NCI-H2107 treated with DMSO at 0.1 percent for 48 hours (cell line): Measurements from ENCODE around the gene TMEM131.

ENCODE experiments used
- DNase-seq: peaks from one replicate; lab custom pipeline; 2025; ENCODE audit not compliant: unreplicated experiment; lab: John Stamatoyannopoulos, UW

The TMEM131 gene

DNA sequence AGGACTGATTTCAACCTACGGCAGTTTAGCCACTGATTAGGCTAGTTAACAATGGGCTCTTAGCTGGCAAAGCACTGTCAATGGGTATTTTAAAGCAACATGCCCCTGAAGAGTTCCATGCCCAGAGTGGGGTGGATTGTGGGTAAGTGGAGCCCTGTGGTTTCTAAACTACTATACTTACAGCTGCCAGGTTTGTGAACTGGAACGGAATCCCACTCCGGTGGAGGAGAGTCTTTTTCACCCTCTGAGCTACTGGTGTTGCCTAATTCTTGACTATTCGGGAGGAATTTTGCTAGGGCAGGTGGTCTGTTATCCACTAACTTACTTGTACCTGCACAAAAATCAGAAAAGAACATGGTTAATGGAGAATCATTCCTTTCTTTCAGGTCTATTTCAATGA lies 229.8 kb downstream of the TMEM131 start:
- DNase-seq: peak; percentile 97

GRCh38 chr2:97764559-97765263 lies 231.0 kb downstream of the TMEM131 start:
- DNase-seq: peak; percentile 71

DNA sequence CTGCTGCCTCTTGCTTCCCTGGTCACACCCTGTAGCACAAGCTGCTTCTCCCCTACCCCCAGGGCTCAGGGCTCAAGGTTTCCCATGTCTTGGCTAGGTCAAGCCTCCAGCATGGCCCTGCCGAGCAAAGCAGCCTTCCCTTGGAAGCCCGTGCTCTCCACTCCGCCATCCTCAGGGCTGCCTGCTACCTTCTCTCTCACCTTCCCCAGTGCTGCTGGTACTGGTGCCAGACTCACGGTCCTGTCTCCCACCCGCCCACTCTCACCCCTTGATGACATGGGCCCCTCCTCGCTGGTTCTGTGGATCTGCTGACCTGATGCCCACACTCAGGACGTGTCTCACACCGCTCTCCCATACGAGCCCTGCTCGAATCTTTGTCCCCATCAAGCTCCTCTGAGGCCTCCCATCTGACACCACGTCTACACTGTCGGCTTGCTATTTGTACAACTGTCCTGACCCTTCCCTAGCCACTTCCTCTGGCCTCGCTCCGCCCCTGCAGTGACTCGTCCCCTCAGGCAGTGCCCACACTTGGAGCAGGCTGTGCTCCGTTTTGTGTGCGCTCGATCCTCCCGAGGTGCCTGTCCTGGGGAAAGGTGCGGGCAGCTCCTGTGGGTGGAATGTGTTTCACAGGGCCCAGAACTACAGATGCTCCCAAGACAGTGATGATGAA lies 232.4 kb downstream of the TMEM131 start:
- no peak for DNase-seq

- DNase-seq: no peak
These were observed 234.6 kb downstream of the TMEM131 start for GRCh38 chr2:97761192-97761591.

- DNase-seq: no peak
These were observed 235.2 kb downstream of the TMEM131 start for GRCh38 chr2:97760480-97761049.

GRCh38 chr2:97759727-97760407 lies 235.9 kb downstream of the TMEM131 start:
- DNase-seq: no peak

GRCh38 chr2:97758131-97758705 lies 237.5 kb downstream of the TMEM131 start:
- no peak for DNase-seq

DNA sequence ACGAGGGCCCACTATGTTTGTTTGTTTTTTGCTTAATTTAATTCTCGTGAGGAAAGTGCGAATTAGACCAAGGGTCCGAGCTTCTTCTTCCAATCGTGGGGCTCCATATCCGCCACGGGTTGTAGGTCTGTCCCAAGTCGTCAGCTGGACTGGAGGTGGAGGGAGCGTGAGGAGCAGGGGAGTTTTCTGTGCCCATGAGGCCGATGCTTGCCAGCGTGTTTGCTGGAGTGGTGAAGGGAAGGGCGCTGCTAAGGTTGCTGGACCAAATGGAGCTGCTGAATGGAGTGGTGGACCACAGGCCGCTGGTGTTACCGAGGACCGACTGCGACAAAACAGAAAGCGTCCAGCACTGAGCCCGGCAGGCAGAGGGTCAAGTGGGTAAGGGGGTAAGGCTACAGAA lies 238.7 kb downstream of the TMEM131 start:
- no peak for DNase-seq

DNA sequence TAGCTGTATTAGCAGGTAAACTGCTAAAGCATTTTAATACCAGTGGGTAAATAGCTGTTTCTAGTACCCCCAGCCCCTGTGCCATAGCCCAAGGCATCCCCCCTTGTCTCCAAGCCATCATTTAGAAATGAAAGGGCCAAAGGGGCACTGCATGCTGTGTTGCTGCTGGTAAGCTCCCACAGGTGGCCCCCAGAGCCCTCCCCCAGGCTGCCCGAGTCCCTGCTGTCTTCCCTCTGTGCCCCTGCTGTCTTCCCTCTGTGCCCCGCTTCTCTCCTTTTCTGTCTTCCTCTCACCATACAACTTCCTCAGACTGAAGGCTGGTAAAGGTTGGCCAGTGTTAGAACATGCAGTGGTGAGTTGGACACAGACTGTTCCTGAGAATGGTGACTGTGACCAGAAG lies 240.3 kb downstream of the TMEM131 start:
- no peak for DNase-seq

GRCh38 chr2:97754690-97755346 lies 240.9 kb downstream of the TMEM131 start:
- no peak for DNase-seq

GRCh38 chr2:97752342-97753334 lies 243.1 kb downstream of the TMEM131 start:
- DNase-seq: no peak

DNA sequence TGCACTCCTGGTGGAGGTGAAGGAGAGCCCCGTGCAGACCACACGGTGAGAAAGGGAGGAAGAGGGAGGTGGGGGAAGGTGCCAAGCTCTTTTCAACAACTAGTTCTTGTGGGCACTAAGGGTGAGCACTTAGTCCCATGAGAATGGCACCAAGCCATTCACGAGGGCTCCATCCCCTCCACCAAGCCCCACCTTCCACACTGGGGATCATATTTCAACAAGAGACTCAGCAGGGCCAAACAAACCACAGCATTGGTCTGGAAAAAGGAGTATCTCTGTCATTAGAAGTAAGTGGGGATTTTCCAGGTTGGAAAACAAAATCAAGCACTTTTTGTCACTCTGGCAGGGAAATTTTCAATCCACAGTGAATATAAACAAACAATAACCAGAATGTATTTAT lies 244.0 kb downstream of the TMEM131 start:
- DNase-seq: peak; percentile 94

DNA sequence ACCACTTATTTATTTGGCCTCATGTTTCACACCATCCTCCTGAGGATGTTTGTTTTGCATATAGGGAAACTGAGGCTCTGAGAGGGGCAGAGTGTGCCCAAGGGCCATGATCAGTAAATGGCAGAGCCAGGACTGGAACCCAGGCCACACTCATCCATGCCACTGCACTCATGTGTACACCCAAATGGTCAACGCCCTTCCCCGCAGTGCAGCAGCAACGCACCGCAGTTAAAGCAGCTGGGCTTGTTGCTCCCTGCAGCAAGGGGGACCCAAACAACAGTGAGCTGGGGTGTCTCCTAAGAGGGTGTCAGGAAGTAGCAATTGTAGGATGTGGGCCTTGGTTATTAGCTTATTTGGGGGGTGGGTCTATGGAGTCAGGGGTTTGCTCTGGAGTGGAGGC lies 245.7 kb downstream of the TMEM131 start:
- no peak for DNase-seq

GRCh38 chr2:97749581-97749980 lies 246.2 kb downstream of the TMEM131 start:
- no peak for DNase-seq

GRCh38 chr2:97747716-97748115 lies 248.0 kb downstream of the TMEM131 start:
- DNase-seq: no peak

DNA sequence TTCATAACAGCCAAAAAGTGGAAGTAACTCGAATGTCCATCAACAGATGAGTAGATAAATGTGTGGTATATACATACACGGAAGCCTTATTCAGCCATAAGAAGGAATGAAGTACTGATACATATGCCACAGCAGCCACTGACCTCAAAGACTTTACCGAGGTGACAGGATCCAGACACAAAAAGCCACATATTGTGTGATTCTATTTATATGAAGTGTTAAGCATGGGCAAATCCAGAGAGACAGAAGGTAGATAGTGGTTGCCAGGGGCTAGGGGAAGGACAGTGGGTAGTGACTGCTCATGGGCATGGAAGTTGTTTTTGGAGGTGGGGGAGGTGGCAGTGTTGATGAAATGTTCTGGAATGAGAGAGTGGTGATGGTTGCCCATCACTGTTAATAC lies 248.5 kb downstream of the TMEM131 start:
- DNase-seq: no peak

DNA sequence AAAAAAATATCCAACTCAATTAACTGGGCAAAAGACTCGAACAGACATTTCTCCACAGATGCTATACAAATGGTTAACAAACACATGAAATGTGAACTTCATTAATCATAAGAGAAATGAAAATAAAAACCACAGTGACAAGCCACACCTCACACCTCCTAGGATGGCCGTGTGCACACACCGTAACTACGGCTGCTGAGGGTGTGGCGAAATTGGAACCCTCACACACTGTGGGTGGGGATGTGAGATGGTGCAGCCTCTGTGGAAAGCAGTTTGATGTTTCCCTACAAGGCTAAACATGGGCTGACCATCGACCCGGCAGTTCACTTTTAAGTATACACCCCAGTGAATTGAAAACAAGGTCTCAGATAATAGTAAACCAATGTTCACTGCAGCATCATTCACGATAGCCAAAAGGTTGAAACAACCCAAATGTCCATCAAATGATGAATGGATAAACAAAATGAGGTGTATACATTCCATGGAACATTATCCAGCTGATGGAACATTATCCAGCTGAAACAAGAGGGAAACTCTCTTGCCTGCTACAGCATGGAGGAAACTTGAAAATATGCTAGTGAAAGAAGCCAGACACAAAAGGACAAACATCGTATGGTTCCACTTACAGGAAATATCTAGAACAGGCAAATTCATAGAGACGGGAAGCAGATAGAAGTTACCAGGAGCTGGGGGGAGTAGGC lies 250.1 kb downstream of the TMEM131 start:
- DNase-seq: peak; percentile 73

DNA sequence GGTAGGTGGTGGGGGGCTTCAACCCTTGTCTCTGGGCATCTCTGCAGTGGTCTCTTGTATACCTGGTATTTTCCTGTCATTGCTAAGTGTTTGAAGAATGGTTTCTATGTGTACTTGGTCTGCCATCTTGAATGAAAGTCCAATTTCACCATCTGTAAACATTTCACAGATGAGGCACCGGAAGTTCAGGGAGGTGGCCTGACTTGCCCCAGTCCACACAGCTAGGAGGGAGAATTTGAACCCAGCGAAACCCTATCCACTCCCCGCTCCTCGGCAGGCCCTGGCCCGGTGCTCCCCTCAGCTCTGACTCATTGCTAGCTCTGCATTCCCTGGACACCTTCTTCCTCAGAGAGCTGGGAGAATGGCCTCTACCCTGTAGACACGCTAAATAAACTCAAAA lies 251.8 kb downstream of the TMEM131 start:
- no peak for DNase-seq

DNA sequence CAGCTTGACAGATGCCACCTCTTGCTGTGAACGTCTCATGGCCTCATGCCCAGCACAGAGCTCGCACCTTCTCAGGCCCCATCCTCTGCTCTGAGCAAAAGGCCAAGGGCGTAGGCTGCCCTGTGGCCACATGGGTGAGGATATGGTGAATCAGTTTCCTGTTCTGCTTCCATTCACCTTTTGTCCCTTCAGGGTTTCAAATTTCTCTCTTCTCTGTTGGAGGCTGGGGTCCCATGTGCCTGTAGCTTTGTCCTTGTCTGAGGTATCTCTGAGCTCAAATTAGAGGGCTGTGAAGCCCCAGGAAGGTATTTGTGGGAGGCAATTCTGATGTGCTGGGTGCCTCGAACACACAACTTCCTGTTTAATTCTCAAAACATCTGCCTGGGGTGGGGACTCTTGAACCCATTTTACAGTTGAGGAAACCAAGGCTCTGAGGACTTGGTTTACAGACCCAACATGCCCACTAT lies 253.3 kb downstream of the TMEM131 start:
- DNase-seq: no peak
